ENCODE results near the gene CHMP5.

CHMP5 gene

DNA sequence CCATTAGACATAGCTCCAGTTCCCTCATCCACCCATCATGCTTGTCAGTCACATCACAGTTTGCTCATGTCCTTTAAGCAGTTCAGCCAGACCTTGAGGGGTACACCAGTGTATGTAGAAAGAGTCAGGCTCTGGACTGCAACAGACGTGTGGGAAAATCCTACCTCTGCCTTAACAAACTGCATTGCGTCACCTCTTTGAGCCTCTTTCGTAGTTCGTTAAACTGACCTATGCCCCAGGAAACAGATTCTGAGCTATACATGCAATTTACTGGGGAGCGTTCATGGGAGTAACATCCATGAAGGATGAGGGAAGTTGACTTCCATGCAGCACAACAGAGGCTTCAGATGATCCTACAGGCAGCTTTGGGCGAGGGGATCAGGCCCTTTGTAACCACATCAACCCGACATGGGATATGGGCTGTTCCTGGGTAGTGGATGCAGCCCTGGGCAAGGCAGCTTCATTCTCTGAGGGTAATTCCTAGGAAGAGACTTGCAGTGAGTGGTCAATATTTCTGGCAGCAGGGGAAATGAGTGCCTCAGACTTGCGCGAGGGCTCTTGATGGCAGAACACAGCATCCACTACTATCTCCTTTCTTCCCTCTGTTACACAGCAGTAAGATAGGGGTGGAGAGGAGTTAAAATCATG, 20.6 kb upstream of the CHMP5 start:
- DNase-seq: no peak

GRCh38 chr9:33245341-33245740, 19.5 kb upstream of the CHMP5 start:
- DNase-seq: no peak

- no peak for DNase-seq
These were observed 18.5 kb upstream of the CHMP5 start for GRCh38 chr9:33246269-33246860.

DNA sequence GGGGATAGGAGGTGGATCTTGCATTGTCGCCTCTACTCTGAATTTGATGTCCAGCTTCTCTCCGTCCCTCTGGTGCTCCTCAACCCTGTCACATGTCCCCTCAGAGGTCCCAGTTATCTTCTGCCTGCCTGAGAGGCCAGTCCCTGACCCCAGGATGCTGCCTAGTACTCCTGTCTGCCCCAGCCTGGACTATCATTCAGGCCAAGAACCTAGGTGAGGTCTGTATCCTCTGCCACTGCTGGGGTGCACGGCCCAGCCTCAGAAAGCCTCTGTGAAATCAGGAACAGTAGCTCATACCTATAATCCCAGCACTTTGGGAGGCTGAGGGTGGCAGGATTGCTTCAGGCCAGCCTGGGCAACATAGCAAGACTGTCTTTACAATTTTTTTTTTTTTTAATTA, 16.2 kb upstream of the CHMP5 start:
- no peak for DNase-seq

GRCh38 chr9:33249087-33249658, 15.7 kb upstream of the CHMP5 start:
- no peak for DNase-seq

- DNase-seq: no peak
These were observed 14.9 kb upstream of the CHMP5 start for GRCh38 chr9:33249983-33250382.

GRCh38 chr9:33250458-33250995, 14.3 kb upstream of the CHMP5 start:
- DNase-seq: peak; percentile 69 to 85

GRCh38 chr9:33254211-33254610, 10.6 kb upstream of the CHMP5 start:
- no peak for DNase-seq

DNA sequence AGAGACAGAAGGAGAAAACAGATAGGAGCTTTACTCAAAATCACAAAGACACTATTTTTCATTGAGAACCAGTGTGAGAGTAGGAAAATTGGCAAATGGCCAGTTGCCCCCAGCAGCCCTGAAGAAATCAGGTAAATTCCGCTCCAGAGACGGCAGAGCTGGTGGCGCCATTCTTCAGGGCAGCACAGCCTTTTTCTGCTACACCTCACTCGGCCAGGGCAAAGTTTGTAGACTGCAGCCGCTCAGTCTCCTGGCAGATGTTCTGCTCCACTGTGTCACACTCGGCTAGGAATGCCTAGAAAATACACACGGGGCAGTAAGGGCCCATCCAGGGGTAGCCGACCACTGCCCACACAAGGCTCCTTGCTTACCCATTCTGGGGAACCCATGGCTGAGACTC, 9.8 kb upstream of the CHMP5 start:
- no peak for DNase-seq

DNA sequence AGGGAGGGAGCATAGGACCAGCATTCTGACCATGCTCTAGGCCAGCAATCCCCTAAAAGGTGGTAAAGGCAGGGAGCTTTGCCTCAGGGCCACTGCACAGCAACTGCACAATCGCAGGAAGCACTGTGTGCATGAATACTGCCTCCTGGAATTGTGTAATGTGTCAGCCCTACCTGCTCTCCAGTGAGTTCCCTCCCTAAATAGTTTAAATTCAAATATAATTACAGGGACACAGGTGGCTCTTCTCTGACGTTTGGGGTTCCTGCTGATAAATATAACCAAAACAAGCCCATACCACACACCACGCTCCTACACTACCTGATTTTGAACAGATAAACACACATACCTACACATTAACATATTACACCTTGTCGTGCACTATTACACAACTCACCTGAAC, 9.4 kb upstream of the CHMP5 start:
- no peak for DNase-seq

DNA sequence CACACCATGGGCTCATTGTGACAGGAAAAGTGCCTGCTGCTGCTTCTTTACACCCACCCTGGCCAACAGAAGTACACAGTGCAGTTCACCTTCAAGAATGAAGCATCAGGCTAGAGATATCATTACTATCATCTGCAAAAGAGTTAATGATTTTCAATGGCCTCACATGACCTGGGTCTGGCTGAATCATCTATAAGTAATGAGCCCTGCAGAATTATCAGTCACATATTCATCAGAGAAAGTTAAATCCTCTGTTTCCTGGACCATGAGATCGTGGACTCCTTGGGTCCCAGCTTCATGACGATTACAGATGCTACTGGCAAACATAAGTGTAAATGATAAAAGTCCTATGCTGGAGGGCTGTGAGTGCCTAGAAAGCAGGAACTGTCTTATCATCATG, 8.6 kb upstream of the CHMP5 start:
- DNase-seq: no peak

GRCh38 chr9:33257276-33257675, 7.6 kb upstream of the CHMP5 start:
- no peak for DNase-seq

DNA sequence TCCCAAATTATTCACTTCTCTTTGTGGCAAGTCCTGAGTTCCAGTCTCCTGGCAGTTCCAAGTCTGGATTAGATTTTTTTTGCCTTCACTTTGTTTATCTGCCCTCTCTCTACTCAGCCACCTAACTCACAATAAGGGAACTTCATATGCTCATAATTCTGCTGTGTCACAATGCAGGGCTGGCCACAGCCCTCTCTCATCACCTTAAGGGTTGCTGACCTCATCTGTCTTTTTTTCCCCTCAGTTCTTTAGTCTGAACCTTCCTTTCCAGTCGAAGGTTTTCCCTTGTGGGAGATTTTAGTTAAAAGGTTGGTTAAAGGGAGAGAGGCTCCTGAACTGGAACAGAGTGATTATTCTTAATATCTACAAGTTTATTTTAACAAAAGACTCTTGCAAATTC, 4.5 kb upstream of the CHMP5 start:
- no peak for DNase-seq

DNA sequence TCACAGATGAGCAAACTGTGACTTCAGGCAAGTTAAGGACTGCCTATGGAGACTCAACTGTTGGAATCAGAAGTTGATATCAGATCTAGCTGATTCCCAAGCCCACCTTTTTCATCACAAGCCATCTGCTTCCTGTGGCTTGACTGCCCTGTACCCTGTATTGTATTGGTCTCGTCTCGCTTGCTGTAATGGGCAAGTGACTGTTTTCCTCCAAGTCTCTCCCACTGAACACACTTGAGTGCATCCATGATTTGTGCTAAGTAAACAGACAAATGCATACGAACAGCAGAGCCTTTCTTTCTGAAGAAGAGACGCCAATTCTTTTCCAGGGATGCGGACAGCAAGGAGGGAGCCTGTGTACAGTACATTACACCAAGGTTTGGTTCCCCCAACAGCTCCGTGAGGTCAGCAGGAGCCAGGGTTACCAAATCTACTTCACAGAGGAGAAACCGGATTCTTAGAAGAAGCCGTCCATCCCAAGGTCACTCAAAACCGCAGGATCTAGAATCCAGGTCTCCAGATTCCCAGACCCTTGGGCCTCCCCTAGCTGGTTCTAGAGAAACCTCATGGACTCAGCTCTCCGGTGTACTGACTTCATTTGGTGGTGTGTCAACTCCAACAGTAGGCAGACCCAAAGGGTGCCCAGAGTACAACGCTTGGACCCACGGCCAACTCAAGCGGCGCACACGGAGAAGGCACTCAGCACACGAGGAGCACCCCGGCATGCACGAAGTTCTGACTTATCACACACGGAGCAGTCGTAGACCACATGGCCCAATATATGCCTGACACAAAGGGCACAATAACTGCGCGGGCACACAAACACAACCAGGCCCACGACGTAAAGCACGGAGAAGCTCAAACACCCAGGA, 1.5 kb upstream of the CHMP5 start:
- peak; percentile 32 to 38 for DNase-seq

DNA sequence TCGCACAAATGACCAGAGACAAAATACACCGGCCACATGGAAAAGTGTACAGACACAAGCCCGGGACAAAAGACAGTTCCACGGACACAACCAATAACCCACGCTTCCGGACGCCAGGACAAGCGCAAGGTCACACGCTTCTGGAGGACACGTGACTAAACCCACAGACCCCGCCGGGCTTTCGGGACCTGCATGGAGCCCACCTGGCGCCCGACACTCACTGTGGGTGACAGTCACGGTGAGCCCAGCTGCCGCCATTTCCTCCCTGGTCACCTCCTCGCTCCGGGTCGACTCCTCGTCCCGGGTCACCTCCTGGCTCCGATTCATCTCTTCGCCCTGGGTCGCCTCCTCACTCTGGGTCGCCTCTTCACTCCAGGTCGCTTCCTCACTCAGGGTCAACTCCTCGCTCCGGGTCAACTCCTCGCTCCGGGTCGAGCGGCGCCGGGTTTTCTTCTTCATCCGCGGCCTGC, 811 bp upstream of the CHMP5 start:
- DNase-seq: peak; percentile 40 to 66

- no peak for DNase-seq
These were observed 489 bp downstream of the CHMP5 start for GRCh38 chr9:33265211-33265865.

- no peak for DNase-seq
These were observed 2.4 kb downstream of the CHMP5 start for GRCh38 chr9:33267151-33267767.

DNA sequence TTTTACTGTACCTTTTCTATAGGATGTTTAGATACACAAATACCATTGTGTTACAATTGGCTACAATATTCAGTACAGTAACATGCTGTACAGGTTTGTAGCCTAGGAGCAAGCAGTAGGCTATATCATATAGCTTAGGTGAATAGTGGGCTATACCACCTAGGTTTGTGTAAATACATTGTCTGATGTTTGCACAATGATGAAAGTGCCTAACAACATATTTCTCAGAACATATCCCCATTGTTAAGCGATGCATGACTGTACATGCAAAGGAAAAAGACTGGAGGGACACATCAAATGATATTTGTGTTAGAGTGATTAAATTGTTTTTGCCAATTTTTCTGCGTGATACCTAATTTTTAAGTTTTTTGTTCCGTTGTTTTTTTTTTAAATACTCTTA, 5.3 kb downstream of the CHMP5 start:
- no peak for DNase-seq

DNA sequence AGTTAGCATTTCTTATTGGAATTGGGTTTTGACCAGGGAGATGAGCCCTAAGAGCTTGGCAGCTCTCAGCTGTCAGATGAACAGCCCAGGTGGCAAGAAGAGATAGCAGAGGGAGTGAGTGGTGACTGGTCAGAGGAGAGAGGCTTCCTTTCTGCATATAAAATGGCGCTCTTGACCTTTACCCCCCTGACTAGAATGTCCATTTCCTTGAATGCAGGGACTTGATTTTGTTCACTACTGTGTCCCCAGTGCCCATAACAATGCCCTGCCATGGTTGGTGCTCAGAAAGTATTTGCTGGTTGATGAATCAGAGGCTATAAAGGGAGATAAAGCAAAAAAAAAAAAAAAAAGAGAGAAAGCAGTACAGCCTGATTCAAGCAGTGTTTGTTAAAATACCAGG, 7.2 kb downstream of the CHMP5 start:
- DNase-seq: no peak

GRCh38 chr9:33273266-33273971, 8.6 kb downstream of the CHMP5 start:
- DNase-seq: no peak

DNA sequence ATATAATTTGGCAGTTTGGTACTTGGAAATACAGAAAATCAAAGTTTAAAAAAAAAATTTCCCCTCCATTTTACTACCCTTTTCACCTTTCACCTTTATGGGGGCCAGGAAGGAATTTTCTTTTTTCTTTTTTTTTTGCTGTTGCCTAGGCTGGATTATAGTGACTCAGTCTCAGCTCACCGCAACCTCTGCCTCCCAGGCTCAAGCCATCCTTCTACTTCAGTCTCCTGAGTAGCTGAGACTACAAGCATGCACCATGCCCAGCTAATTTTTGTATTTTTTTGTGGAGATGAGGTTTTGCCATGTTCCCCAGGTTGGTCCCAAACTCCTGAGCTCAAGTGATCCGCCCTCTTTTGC, 9.1 kb downstream of the CHMP5 start:
- no peak for DNase-seq

- no peak for DNase-seq
These were observed 12.6 kb downstream of the CHMP5 start for GRCh38 chr9:33277484-33277883.

All from inflammatory macrophage (primary cell).